HG03378 (cell line): ENCODE results near the gene TMEM184B.
"Not testable (repeated sequence)": the region's sequence is repeated elsewhere in the genome, so short reads cannot be mapped to it uniquely, and the experiment has no call there.

Experiments
- ATAC-seq: cut with Tn5 transposase; IDR thresholded peaks from one replicate; pipeline ENCODE4 v1.9.1; 2021; ENCODE audit warnings: mild to moderate bottlenecking, moderate library complexity; ENCODE audit not compliant: unreplicated experiment

Gene TMEM184B

DNA sequence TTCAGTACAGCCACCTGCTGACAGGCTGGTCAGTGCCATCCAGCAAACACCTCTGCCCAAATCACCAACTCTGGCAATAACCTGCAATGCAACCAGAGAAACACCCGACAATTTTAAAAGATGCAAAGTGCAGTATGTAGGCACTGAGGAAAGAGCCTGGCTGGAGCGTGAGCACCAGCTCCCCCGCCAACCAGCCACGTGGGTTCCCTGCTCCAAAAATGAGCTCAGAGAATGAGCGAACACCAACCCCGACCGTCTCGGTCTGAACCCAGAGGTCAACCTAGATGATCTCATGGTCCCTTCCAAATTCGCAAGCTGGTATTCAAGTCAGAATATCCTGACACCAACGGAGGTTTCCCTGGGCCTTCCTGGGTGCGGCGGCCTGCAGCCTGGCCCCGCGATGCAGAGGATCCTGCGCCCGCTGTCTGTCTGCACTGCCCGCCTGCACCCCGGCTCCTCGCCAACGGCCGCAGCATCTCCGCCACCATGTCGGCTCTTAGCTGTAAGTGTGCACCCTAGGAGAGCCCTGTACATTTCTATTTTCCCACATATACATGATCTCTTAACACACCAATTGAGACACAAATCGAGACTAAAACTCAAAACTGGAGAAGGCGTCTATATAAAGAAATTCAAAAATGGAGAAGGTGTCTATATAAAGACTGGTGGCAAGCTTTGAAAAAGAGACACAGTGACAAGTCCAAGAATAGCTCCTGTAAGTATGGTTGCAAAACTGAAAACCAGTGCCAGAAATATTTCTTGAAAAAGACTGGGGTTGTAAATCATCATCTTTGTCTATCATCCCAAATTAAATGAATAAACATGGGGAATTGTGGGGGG lies 22.8 kb downstream of the TMEM184B start:
- ATAC-seq, result no peak

DNA sequence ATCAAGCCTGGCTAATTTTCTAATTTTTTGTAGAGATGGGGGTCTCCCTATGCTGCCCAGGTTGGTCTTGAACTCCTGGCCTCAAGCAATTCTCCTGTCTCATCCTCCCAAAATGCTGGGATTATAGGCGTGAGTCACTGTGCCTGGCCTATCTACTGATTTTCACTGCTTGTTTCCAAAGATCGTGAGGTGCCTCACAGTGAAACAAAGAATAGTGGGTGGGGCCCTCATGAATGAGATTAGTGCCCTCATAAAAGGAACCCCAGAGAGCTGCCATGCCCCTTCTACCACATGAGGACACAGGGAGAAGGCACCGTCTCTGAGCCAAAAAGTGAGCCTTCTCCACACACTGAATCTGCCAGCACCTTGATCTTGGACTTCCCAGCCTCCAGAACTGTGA lies 23.5 kb downstream of the TMEM184B start:
- ATAC-seq, result no peak

DNA sequence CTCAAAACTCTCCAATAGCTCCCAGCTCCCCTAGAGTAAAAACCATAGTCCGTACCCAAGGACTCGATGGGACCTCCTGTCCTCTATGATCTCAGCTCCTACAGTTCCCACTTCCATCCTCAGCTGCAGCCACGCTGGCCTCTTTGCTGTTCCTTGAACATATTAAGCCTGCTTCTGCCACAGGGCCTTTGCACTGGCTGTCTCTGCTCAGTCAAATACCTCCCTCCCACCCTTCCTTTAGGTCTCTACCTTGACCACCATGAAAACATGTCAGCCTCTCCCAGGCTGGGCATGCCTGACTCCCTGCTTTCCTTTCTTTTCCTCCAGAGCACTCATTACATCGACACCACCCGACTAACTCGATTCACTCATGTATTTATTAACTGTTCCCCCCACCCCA lies 24.5 kb downstream of the TMEM184B start:
- ATAC-seq, result no peak

DNA sequence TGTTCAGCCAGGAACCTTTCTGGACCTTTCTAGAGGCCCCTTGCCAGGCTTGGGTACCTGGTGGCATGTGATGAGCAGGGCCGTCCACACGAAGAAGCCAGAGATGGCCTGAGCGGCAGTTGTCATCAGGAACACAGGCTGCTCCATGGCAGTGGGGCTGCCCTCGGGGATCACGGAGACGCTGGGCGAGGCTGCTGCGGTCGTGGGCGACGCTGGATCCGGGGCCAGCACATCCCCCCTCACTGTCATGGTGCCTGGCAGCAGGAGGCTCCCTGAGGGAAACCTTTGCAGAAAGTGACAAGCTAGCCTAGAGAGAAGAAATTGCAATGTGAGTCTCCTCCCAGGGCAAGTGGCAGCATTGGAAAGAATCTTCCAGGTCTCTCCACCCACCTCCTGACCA lies 25.1 kb downstream of the TMEM184B start:
- no peak for ATAC-seq

DNA sequence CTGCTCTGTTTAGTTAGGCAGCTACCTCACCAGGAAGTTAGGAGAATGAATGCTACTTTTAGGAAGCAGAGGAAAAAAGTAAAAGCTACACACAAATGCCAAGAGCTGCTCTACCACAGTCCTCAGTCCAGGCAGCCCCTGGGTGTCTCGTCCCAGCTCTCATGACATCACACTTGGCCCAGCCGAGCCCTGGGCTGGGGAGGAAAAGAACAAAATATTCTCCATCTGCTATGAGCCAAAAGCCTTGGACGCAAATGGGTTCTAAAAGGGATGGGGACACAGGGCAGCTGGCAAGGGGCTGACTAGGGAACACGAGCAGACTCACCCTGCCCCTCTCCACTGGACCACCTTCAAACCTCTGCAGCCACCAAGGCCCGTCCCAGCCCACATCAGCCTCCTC lies 26.1 kb downstream of the TMEM184B start:
- no peak for ATAC-seq

DNA sequence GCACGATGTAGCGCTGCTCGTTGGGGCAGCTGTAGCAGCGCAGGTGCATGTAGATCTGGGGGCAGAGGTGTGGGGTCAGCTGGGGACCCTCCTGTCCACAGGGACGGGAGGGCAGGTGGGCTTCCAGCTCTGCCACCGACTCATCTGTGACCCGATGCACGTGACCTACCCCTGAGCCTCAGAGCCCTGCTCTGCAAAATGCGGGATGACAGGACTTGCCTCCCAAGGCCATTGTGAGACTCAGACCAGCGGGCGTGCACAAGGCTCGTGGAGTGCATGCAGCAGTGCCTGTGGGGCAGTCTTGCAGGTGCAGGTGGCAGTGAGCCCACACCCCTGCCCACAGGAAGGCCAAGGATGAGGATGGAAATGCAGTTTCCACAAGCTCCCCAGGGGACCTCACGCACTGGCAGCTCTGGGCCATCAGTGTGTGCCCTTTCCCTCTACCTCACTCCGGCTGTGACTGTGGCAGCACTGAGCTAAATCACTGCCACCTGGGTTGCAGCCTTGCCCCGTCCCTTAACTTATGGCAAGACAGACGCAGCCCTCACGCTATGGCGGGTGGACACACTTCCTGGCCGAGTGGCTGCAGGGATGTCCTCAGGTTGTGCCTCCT lies 26.7 kb downstream of the TMEM184B start:
- ATAC-seq, result no peak

DNA sequence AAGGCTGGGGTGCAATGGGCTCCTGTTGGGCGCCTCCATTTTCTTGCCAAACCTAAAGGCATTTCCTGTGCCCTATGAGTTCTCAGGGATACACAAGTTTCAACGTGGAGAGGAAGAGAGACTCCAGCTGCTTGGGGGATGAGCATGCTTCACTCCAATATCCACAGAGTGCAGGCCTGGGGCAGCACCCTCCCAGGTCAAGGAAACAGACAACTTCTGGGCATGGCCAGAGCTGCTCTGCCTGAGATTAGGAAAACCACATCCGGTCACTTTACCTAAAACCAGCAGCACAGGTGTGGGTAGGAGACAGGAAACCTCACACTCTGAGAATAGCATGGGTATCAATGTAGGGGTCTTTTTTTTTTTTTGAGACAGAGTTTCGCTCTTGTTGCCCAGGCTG lies 28.7 kb downstream of the TMEM184B start:
- ATAC-seq, result no peak

DNA sequence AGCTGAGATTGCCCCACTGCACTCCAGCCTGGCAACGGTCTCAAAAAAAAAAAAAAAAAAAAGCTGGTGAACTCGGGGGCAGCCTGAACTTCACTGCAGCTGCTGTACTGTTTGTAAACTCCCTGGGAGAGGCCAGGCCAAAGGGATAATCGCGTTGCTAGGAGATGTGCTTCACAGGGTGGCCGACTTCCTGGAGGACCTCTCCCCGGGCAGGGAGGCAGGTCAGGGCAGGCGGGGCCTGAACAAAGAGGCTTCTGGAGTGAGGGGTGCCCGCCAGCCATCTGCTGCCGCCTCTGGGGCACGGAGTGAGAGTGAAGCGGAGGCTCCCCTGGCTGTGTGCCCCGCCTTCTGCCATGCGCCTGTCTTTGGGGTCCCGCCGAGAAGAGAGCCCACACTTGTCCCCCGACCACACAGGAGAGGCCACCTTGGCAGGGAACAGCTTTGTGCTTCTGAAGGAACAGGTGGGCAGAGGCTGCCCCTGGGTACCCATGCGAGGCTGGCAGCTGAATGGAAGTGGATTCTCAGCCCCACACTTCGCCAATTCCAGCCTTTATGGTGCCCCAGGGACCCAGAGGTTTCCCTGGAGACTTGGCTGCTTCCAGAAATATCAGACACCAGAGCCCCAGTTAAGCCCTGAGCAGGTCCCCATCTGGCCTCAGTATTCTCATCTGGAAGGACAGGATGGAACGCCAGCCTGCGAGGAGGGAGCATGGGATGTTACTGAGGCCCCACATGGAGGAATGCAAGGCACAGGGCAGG lies 29.6 kb downstream of the TMEM184B start:
- ATAC-seq, result no peak

DNA sequence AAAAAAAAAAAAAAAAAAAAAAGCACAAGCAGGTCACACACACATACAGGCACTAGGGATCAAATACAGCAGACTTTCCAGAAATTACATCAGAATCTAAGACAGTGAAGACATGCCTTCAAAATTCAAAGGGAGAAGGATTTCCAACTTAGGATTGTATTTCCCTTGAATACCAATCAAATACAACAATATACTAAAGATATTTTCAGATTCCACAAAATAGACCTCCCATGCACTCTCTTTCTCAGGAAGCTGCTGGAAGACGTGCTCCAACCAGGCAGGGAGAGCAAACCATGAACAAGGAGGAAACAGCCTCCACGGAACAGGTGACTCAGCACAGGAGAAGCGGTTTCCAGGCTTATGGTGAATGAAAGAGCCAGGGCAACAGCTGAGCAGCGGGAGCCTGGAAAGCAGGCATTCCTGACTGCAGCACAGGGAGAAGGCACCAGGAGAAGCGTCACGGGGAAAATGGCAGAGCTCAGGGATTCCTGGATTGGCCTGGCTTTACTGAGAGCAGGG lies 32.0 kb downstream of the TMEM184B start:
- no peak for ATAC-seq

DNA sequence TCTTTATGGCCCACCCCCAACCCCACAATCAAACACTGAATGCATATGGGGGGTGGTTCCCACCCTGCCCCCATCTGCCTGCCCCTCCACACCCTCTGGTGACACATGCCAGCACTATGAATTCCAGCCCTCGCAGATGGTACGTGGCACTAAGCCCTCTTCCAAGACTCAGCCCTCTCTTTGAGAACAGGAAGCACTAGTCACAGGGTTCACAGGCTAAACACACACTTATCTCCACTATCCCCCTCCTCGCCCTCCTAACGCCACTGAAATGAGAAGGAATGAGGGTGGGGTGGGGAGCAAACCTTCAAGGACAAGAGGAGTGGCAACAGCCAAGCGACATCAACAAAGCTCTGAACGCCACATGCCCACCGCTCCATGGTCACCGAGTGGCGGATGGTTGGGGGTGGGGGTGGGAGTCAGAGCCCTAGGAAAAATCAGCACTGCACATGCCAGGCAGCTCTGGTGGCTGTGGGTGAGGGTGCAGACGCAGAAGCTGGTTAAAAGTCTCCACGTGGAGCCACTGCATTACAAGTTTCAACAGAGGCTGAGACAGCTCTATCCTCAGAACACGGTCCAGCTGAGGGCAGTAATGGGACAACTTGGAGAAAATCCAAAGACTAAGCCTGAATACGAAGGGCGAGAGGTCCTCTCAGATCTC lies 33.6 kb downstream of the TMEM184B start:
- no peak for ATAC-seq

DNA sequence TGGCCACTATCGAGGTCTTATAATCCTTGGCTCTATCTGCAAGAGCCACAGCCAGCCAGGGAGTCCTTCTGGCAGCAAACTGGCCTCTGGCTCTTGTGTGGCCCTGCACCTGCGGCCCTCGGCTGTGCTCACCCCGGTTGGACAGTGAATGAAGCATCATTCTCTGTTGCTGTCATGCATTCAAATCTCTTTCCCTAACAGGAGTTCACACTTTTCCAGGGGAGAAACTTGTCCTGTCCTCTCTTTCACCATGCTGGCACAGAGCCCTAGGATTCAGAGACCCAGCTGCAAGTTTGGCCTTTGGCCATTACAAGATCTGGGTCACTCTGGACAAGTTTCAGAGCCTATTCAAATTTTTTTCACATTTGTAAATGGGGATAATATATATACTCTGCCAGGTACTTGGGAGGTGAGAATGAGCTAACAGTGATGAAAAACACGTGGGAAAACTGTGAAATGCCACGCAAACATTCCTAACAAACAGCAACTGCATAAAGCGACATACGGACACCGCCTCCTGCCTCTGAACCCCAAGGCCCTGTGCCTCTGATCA lies 34.2 kb downstream of the TMEM184B start:
- no peak for ATAC-seq

DNA sequence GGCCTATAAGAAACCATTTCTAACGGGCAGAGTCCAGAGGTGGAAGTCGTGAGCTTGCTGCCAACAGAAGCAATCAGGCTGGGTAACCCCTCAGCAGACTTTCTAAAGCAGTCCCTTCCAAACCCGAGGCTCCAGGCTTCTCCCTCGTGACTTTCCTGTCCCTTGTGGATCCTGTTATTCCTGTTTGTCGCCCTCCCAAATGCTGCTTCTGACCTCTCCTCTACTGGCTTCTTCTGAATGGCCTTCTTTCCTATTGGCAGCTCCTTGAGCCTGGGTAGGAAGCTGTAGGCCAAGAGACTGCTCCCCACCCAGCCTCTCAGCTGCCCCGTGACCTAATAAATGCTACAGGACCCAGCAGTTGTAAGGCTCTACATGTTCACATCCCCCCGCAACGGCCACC lies 36.0 kb downstream of the TMEM184B start:
- ATAC-seq, result no peak

DNA sequence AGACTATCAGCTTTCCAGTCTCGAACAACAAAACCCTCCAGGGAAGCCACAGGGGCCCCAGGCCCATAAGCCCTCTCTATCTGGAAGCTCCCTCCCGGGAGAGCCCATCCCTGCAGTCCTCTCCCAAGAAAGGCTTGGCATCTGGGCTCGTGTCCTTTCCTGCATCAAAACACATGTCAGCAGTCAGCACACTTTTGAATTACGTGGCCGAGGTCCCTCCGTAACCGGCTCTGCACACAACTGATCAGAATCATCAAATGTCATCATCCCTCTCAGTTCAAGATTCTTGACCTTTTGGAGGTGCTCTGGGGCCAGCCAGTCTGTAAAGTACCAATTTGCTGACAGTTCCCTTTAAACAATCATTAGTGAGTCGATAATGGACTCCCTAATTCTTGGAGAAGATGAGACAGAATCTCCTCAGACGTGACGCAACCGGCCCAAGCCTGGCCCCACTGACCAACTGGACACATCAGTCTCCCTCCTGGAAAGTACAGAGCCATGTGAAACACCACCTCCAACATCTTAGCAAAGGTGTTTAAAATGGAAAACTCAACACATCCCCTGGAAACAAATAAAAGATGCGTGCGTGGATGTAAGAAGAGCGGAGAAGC lies 37.5 kb downstream of the TMEM184B start:
- no peak for ATAC-seq

DNA sequence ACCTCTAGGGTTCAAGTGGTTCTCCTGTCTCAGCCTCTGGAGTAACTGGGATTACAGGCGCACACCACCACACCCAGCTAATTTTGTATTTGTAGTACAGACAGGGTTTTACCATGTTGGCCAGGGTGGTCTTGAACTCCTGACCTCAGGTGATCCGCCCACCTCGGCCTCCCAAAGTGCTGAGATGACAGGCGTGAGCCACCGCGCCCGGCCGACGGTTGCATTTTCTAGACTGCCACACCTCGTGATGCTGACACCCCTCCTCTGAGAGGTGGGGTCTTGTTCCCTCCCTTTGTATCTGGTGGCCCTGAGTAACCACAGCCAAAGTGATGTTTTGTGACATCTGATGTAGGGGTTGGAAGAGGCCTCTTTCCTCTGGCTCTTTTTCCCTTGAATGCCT lies 39.0 kb downstream of the TMEM184B start:
- not testable (repeated sequence) for ATAC-seq

DNA sequence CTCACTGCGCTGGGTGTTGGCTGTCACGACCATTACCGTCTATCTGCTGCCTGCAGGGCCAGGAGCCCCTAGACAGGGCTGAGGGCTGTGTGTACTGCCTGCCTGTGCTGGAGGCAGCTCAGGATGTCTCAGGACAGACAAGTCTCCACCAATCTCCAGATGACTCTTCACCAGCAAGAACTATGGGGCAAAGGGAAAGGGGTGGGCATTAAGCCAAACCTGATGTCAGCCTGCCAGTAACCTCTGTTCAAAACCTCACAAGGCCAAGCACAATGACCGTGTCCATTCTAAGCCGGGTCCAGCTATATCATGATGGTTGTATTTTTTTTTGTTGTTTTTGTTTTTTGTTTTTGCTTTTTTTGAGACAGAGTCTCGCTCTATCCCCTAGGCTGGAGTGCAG lies 39.4 kb downstream of the TMEM184B start:
- no peak for ATAC-seq

DNA sequence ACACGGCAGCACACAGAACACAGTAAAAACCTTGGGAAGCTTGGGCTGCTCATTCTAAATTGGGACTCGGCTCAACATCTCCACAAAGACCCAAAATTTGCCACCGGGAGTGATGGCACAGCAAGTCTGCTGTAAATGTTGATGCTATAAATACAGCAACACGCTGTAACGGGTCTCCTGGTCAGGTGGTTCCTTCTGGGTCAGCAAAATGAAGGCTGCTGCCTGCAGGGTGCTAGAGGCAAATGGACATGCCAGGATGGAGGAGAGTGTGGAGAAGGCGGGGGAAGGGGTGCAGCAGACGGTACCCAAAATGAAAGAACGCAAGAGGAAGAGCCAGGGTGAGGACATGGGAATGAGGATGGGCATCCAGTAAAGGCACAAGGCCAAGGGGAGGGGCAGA lies 40.6 kb downstream of the TMEM184B start:
- no peak for ATAC-seq

DNA sequence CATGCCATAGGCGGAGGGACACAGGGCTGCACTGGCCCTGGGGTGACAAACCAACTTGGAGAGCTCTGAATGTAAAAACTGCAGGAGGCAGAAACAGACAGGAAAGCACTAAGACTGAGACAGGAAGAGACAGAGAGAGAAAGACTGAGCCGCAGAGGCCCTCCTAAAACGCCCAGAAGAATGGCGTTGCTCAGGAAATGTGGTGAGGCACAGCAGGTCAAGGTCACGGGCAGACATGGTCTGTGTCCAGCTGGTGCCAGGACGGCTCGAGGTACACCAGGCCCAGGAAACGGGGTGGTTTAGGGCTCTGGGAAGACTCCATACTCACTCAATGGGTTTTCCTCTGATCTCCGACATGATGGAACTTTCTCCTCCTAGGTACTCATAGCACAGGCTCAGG lies 41.9 kb downstream of the TMEM184B start:
- ATAC-seq, result no peak

DNA sequence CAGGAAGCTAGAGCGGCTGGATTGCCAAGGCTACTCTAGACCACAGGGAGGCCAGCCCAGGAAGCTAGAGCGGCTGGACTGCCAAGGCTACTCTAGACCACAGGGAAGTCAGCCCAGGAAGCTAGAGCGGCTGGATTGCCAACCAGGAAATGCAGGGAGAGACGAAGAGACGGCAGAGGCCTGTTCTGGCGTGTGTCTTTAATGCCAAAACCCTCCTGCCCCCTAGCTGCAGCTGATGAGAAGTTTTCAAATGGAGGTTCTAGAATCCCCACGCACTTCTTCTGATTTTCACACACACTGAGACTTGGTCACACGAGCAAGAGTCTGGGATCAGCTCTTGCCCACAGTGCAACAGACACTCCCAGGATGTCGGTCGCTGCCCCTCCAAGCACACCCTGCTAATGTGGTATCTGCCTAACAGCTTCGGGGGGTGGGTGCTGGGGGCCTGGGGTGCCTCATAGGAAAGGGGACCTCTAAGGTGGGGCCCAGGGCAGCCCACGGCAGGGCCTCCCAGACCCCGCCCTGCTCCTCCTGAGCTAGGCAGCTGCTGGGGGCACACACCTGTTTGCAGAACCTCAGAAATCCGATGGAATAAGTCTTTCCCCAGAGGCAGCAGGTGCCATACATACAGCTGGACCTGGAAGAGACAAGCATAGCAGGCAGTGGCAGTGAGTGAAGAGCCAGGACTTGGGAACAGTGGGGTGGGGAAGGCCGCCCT lies 42.5 kb downstream of the TMEM184B start:
- no peak for ATAC-seq

DNA sequence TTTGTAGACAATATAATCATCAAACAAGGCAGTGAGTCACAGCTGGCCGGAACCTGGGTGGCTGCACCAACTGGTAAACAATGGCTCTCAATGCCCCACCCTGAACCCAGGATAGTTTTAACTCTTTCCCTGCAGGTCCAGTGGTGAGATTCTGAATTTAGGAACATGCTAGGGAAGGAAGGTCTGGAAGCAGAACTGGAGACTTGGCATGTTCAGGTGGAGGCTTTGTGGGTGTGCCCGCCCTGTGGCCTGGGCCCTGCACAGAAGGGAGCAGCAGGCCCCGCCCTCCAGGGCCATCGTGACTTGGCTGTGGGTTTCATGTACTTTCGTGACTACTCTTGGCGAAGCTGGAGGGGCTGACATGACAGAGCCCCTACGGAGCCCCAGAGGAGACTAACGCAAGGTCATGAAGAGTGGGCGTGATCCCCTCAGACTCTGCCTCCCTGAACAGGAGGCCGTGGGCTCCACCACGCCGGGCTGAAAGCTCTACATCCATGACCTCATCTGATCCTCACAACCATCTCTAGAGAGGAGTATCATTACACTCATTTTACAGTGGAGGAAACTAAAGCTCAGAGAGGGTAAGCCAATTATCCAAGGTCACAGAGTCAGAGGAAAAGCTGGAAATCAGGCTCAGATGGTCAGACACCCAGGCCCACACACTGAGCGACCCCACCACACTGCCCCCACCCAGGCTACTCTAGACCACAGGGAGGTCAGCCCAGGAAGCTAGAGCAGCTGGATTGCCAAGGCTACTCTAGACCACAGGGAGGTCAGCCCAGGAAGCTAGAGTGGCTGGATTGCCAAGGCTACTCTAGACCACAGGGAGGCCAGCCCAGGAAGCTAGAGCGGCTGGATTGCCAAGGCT lies 43.7 kb downstream of the TMEM184B start:
- ATAC-seq, result no peak
